ENCODE measurements around the gene ABHD10.

GRCh38 chr3:111956449-111956848 is 22.4 kb upstream of the ABHD10 start:
- TF ChIP-seq CTCF (IDR thresholded peaks at IDR 0.05) = no peak
- no peak for TF ChIP-seq POLR2AphosphoS5 (IDR thresholded peaks at IDR 0.05)
- no peak for TF ChIP-seq POLR2A (IDR thresholded peaks at IDR 0.05; ENCODE audit: low read depth)
- TF ChIP-seq EP300 (IDR thresholded peaks at IDR 0.05) = no peak
